Fibroblast of skin of right quadriceps (primary cell): ENCODE data around the gene DMRTC1B.
"Not testable (repeated sequence)": the region's sequence is repeated elsewhere in the genome, so short reads cannot be mapped to it uniquely, and the experiment has no call there.

Experiments used
- DNase-seq: peaks from one replicate; pipeline ENCODE4 v3.0.0-alpha.2; 2013

The DMRTC1B gene

GRCh38 chrX:72776653-72777466, at the start of gene DMRTC1B:
Gene DMRTC1B, plus strand, starts transcription at chrX:72776890. Its CDS starts 68,246 bp downstream, at chrX:72845136.
- DNase-seq: not testable (repeated sequence)

- no peak for DNase-seq
Measured at GRCh38 chrX:72727846-72728245, 48.8 kb upstream of the DMRTC1B start.

GRCh38 chrX:72733636-72734035, 43.1 kb upstream of the DMRTC1B start:
- DNase-seq: not testable (repeated sequence)

- DNase-seq: peak; percentile 25
Measured at GRCh38 chrX:72735561-72735960, 41.1 kb upstream of the DMRTC1B start.

- DNase-seq: not testable (repeated sequence)
Measured at GRCh38 chrX:72745546-72745945, 31.1 kb upstream of the DMRTC1B start.

GRCh38 chrX:72748545-72748944, 28.1 kb upstream of the DMRTC1B start:
- not testable (repeated sequence) for DNase-seq

- DNase-seq: not testable (repeated sequence)
Measured at GRCh38 chrX:72760454-72760853, 16.2 kb upstream of the DMRTC1B start.

GRCh38 chrX:72777467-72777790, 739 bp downstream of the DMRTC1B start:
- DNase-seq: not testable (repeated sequence)

GRCh38 chrX:72778146-72778545, 1.5 kb downstream of the DMRTC1B start:
- DNase-seq: not testable (repeated sequence)

GRCh38 chrX:72782560-72782959, 5.9 kb downstream of the DMRTC1B start, which contains the start of gene FAM236B:
Gene FAM236B, minus strand, starts transcription at chrX:72782660. Its CDS starts 100 bp downstream, at chrX:72782560.
- DNase-seq: not testable (repeated sequence)

- DNase-seq: not testable (repeated sequence)
Measured at GRCh38 chrX:72783365-72783936, 6.8 kb downstream of the DMRTC1B start.

- DNase-seq: not testable (repeated sequence)
Measured at GRCh38 chrX:72783964-72784363, 7.3 kb downstream of the DMRTC1B start.

- not testable (repeated sequence) for DNase-seq
Measured at GRCh38 chrX:72788142-72788541, 11.5 kb downstream of the DMRTC1B start.

- DNase-seq: not testable (repeated sequence)
Measured at GRCh38 chrX:72790390-72790789, 13.7 kb downstream of the DMRTC1B start.

- DNase-seq: not testable (repeated sequence)
Measured at GRCh38 chrX:72808110-72808509, 31.4 kb downstream of the DMRTC1B start, which contains the start of gene FAM236D. Gene FAM236D, minus strand, starts transcription at chrX:72808210. Its CDS starts 100 bp downstream, at chrX:72808110.

GRCh38 chrX:72830701-72831100, 54.0 kb downstream of the DMRTC1B start:
- DNase-seq: not testable (repeated sequence)

GRCh38 chrX:72837532-72837931, 60.8 kb downstream of the DMRTC1B start:
- DNase-seq: not testable (repeated sequence)

GRCh38 chrX:72882898-72883297, 106.2 kb downstream of the DMRTC1B start:
- not testable (repeated sequence) for DNase-seq

GRCh38 chrX:72889740-72890139, 113.0 kb downstream of the DMRTC1B start:
- not testable (repeated sequence) for DNase-seq
